ENCODE measurements around the gene ZNF282.
A peak's percentile ranks its signal among the peaks of the same experiment; 100 is the strongest.
"Not testable (repeated sequence)": the region's sequence is repeated elsewhere in the genome, so short reads cannot be mapped to it uniquely, and the experiment has no call there.

Gene ZNF282

GRCh38 chr7:149226366-149226765 lies 31.0 kb downstream of the ZNF282 start:
- DNase-seq, result not testable (repeated sequence)

- DNase-seq, result no peak
These were observed 31.6 kb downstream of the ZNF282 start for GRCh38 chr7:149226840-149227494.

DNA sequence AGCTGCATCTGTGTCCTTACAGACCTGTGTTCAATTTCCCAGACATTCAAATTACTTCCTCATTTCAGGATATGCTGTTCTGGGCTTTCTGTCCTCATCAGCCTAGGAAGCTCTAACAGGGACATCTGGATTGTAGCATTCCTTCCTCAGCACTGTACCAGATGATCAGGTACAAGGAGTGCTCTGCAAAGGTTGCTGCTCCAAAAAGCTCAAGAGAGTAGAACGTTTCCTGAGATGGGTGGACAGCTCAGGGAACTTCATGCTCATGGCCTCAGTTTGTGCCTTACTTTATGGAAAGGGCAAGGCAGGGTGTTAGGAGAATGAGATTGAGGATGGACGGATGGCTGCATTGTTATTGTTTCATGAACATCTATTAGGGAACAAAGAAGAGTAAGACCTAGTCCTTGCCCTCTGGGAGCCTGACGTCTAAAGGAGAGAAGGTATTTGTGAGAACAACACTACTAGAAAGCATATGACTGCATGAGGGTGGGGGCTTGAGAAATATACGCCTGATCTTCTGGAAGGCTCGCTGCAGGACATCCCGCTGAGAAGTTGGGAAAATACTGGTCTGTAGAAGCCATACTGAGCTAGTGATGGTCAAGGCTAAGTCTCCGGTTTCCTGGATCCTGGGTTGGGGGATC lies 33.6 kb downstream of the ZNF282 start:
- no peak for DNase-seq

DNA sequence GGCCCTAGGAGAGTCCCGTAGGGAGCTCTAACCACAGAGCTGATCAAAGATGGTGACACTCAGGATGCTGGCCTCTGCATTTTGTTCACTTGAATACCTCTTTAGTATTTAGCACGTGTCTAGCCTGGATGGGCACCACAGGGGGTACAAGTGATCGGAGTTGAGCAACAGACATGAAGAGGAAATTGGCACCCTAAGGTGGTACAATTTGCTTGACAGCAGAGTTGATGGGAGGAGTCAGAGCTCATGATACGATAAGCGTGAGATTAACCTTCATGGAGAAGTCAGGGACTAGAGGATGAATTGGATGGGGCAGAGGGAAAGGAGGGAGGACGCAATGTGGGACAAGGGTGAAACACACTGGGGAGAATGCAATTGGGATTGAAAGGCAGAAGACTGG lies 34.2 kb downstream of the ZNF282 start:
- no peak for DNase-seq

DNA sequence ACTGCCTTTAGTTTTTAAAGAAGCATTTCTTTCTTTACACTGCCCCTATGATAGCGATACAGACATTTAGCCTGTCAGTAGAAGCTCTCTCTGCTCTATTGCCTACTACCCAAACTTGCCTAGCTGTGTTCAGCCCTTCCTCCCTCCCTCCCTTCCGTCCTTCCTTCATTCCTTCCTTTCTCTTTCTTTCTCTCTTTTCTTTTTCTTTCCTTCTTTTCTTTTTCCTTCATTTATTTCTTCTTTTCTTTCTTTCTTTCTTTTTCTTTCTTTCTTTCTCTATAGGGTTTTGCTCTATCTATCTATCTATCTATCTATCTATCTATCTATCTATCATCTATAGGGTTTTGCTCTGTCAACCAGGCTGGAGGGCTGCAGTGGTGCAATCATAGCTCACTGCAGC lies 37.0 kb downstream of the ZNF282 start:
- no peak for DNase-seq

GRCh38 chr7:149233655-149234204 lies 38.4 kb downstream of the ZNF282 start:
- not testable (repeated sequence) for DNase-seq

GRCh38 chr7:149237502-149237901 lies 42.2 kb downstream of the ZNF282 start:
- no peak for DNase-seq

DNA sequence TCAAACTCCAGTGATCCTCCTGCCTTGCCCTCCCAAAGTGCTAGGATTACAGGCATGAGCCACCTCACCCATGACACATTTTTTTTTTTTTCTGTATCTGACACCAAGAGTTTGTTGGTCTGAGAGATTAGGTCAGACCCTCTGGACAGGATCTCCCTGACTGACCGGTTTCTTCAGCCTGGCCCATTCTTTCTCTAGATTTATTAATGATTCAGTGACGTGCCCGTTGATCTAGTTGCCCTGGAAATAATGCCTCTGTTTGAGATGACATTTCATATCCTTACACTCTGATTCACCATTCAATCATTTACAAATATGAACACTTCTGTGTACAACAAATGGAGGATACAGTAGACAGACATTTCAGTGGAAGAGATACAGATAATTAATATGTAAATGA lies 42.7 kb downstream of the ZNF282 start:
- DNase-seq, result no peak

- peak; percentile 91 for DNase-seq
These were observed 44.2 kb downstream of the ZNF282 start, which contains the start of gene ZNF212 for GRCh38 chr7:149239345-149240143. TSS of gene ZNF212 (plus strand) at chr7:149239651. CDS start at chr7:149239779, 128 bp downstream.

DNA sequence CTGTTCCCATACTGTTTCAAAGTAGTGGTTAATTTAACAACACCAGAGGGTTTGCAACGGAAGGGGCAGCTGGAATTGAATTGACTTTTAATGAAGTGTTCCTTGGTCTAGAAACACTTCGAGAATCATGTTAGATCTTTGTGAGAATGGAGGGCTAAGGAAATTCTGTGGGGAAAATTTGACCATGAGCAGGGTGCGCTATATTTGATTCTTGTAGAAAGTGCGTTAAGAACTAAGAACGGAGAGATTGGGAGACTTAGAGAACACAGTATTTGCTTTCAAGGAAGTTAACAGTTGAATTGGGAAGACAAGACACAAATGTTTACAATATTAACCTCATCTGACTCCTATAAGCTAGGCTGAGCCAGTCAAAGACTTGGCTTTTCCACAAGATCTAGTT lies 45.3 kb downstream of the ZNF282 start:
- DNase-seq, result no peak

DNA sequence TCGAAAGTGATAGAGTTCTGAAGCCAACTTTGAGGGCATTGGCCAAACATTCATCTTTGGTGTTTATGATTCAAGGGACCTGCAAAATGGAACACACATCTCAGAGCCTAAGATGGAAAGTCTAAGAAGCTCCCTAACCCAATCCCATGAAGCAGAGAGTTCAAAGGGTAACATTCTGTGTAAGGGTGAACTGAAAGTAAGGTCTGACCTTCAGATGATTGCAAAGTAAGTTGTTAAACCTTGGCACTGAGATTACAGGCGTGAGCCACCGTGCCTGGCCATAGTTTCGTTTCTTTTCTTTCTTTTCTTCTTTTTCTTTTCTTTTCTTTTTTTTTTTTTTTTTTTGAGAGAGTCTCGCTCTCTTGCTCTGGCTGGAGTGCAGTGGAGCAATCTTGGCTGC lies 46.4 kb downstream of the ZNF282 start:
- DNase-seq, result no peak

DNA sequence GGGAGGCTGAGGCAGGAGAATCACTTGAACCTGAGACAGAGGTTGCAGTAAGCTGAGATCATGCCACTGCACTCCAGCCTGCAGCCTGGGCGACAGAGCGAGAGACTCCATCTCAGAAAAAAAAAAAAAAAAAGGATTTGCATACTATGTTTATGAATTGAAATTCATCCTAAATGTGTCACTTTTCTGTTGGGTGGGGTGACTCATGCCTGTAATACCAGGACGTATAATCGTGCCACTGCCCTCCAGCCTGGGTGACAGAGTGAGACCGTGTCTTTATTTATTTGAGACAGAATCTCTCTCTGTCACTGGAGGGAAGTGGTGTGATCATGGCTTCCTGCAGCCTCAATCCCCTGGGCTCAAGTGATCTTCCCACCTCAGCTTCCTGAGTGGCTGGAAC lies 49.9 kb downstream of the ZNF282 start:
- peak; percentile 56 for DNase-seq

DNA sequence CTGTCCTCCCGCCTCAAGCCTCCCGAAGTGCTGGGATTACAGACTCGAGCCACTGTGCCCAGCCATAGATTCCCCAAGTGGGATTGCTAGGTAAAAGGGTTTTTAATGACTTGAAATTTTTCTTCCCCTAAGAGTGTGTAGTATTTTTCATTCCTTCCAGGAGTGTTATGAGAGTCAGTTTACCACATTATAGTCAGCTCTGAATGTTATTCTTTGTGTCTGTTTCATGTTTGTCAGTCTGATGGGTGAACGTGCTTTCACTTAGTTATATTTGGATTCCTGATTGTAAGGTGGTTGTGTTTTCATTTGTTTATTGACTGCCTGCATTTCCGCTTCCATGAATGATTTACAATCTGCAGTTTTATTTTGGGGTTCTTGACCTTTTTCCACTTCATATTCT lies 50.4 kb downstream of the ZNF282 start:
- no peak for DNase-seq

GRCh38 chr7:149248777-149249176 lies 53.4 kb downstream of the ZNF282 start:
- DNase-seq, result no peak

DNA sequence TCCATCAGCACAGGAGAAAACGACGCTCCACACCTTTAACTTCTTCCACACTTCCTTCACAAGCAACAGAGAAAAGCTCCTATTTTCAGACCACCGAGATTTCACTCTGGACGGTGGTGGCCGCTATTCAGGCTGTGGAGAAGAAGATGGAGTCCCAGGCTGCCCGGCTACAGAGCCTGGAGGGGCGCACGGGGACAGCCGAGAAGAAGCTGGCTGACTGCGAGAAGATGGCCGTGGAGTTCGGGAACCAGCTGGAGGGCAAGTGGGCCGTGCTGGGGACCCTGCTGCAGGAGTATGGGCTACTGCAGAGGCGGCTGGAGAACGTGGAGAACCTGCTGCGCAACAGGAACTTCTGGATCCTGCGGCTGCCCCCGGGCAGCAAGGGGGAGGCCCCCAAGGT lies 54.8 kb downstream of the ZNF282 start:
- DNase-seq, result not testable (repeated sequence)

DNA sequence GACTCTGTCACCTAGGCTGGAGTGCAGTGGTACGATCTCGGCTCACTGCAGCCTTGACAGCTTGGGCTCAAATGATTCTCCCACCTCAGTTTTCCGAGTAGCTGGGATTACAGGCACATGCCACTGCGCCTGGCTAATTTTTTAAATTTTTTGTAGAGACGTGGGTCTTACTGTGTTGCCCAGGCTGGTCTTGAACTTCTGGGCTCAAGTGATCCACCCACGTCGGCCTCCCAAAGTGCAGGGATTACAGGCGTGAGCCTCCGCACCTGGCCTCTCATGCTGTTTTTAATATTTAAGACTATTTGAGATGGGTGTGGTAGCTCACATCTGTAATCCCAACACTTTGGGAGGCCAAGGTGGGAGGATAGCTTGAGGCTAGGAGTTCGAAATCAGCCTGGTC lies 56.2 kb downstream of the ZNF282 start:
- not testable (repeated sequence) for DNase-seq

GRCh38 chr7:149252378-149252777 lies 57.0 kb downstream of the ZNF282 start:
- no peak for DNase-seq

DNA sequence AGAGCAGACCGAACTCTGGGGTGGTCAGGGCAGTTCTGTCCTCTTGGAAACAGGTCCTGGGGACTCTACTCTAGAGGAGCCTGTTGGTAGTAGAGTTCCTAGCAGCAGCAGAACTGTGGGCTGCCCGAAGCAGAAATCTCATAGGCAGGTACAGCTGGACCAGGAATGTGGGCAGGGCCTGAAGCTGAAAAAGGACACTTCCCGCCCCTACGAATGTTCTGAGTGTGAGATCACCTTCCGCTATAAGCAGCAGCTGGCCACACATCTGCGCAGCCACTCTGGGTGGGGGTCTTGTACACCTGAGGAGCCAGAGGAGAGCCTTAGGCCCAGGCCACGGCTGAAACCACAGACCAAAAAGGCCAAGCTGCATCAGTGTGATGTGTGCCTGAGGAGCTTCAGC lies 58.3 kb downstream of the ZNF282 start:
- no peak for DNase-seq

- no peak for DNase-seq
These were observed 59.0 kb downstream of the ZNF282 start for GRCh38 chr7:149254181-149254858.

DNA sequence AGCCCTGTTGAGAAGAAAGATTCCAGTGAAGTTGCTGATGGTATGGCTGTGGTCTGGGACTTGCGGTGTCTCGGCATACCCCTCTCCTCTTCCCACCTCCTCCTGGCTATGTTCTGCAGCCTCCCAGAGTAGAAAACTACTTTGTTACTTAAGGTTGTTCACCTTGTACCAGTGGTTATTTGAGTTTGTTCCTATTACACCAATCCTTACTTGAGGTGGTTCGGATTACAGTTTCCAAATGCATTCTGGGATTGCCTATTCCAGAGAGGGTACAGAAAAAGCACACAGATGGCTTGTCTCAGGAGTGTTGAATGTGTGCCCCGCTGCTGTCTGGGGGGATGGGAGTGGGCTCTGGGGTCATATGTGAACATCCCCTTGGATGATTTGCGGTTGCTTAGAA lies 59.8 kb downstream of the ZNF282 start:
- no peak for DNase-seq

- no peak for DNase-seq
These were observed 61.2 kb downstream of the ZNF282 start for GRCh38 chr7:149256568-149256967.

GRCh38 chr7:149257146-149257545 lies 61.8 kb downstream of the ZNF282 start:
- no peak for DNase-seq

DNA sequence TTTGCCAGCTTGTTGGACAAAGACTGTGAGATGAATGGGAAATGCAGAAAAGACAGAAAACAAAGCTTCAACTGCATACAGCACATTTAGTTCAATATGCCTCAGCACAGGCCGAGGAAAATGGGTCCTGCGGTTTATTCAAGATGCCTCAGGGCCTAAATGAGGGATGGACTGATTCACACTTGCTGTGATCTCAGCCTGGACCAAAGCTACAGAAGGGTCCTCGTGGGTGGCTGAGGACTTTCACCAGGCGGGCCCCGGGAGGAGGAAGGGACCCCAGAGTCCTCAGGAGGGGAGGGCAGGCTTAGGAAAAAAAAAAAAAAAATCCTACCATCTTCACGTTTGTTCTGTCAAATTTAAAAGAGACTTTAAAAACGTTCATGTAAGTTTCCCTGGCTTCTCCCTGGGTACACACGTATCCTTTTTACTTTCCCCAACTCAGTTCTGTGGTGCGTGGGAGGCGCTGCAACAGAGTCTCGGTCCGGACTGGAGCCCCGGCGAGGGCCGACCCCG lies 66.0 kb downstream of the ZNF282 start:
- DNase-seq, result no peak

Measured in stimulated activated naive CD4-positive, alpha-beta T cell treated with Interleukin-2 at 50 U/mL for 16 hours (primary cell).